Measurements from ENCODE around the gene CACNG5.

Gene CACNG5

GRCh38 chr17:66906321-66907278, 71.7 kb downstream of the CACNG5 start:
- peak; percentile 65 for DNase-seq

- DNase-seq: no peak
These were observed 75.0 kb downstream of the CACNG5 start for GRCh38 chr17:66909804-66910373.

DNA sequence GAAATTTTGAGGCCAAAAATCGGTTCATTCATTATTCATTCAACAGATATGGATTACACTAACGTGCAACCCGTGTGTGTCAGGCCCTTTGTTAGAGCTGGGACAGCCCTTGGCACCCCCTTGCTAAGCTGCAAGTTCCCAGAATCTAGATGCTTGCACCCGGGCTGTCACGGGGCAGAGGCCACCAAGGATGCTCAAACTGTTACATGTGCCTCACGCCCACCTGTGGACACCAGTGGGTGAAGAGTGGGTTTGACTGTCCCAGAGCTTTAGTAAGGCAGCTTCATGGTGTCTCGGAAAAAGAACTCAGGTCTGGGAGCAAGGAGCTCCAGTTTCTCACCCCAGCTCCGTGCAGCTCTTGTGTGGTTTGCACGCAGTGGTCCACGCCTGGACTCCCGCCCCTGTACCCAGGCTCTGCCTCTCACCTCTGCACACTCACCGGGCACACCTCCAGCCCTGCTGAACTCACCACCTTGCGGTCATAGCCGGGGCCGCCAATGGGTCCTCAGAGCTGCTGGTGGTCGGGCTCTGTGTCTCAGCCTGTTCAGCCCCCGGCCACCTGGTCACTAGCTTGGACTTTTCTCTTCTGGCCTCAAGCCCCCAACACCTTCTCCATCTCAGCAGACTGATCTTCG, 75.9 kb downstream of the CACNG5 start:
- DNase-seq: no peak

DNA sequence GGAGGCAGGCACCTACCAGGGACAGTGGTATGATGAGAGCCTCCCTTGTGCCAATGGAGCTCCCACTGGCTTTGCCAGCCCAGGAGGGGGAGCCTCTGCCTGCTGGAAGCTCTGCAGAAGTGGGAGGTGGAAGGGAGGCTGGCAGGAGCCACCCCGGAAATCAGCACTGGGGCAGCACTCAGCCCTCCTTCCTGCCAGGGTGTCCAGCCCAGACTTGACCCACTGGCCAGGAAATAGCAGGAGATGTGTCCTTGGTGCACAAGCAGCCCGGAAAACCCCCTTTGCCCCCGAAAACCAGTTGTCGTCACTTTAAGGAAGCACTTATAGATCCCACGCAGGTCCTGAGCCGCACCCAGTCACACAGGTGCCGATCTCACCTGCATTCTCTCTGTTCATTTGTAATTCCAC, 80.3 kb downstream of the CACNG5 start:
- DNase-seq: no peak

- no peak for DNase-seq
These were observed 80.9 kb downstream of the CACNG5 start for GRCh38 chr17:66915792-66916191.

- no peak for DNase-seq
These were observed 82.0 kb downstream of the CACNG5 start for GRCh38 chr17:66916946-66917345.

DNA sequence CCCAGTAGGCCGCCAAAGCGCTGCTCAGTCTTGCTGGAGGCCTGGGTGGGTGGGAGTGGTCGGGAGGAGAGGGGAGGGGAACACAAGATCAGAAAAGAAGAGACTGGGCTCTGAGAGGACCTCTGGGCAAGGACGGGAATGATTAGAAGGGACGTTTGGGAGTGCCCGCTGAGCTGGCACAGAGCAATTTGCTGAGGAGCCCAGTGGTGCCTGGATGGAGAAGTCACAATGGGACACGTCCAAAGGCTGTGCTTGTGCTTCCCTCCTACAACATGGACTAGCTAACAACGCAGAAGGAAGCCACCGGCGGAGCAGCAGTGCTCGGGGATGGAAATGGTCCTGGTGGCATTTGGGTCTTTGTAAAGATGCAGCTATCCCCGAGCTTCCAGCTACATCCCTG, 84.0 kb downstream of the CACNG5 start:
- no peak for DNase-seq

DNA sequence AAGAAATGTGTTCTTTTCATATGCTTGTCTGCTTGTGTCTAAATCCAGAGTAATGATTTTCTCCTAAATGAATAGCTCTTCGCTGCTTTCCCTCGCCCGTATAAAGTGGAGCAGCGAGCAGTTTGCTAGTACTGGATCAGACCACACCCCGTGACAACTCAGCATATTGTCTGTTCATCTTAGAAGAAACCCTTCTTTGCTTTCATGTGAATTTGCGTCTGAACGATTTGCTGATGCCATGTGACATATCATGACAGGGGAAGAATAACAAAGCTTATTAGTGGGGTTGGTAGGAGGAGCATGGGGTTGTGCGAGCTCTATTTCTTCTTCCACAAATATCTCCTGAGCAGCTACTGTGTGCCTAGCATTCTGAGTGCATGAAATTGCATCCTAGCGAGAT, 85.5 kb downstream of the CACNG5 start:
- no peak for DNase-seq

- DNase-seq: no peak
These were observed 86.0 kb downstream of the CACNG5 start for GRCh38 chr17:66920950-66921349.

GRCh38 chr17:66923886-66924285, 89.0 kb downstream of the CACNG5 start:
- no peak for DNase-seq

GRCh38 chr17:66925811-66926500, 91.0 kb downstream of the CACNG5 start:
- no peak for DNase-seq

GRCh38 chr17:66928949-66929348, 94.0 kb downstream of the CACNG5 start:
- no peak for DNase-seq

DNA sequence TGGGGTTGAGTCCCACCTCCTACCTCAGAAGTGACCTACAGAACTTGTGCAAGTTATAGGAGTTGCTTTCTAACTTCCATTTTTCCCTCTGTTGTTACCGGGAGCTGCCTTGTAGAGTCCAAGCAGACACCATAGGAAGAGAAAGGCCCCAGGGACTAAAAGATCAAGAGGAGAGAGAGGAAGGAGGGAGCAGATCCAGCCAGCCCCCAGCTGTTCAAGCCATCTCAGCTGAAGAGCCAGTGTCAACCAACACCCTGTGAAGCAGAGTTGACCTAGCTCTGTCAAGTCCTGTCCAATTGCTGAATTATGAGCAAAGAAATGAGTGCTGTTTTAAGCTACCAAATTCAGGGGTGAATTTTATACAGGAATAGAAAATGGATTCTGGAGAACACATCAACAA, 94.7 kb downstream of the CACNG5 start:
- DNase-seq: no peak

DNA sequence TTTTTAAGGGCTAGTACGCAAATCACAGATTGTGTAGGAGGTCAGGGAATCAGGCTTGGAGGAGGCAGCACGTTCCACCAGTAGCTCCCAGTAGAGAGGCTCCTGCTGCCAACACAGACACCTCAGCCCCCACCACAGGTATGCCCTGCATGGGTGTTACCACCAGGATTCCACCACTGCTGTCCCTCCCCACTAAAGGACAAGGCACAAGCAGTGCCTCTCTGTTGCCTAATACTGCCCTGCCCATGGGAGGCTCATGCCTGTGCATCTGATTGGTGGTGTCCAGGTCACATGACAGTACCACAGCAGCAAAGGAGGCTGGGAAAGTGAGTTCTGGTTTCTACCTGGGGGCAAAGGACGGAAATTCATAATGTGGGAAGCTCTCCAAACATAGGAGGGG, 96.0 kb downstream of the CACNG5 start:
- no peak for DNase-seq

DNA sequence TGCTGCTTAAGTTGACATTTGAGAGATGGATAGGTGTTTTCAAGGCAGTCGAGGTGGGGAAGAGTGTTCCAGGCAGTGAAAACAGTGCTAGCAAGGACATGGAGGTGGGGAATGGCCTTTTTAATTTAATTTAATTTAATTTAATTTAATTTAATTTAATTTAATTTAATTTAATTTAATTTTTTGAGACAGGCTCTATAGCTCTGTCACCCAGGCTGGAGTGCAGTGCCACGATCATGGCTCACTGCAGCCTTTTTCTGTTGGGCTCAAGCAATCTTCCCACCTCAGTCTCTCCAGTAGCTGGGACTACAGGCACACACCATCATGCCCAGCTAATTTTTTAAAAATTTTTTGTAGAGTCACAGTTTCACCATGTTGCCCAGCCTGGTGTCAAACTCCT, 97.4 kb downstream of the CACNG5 start:
- no peak for DNase-seq

GRCh38 chr17:66934040-66934439, 99.1 kb downstream of the CACNG5 start:
- DNase-seq: no peak

All from CD4-positive, alpha-beta T cell treated with Interleukin-17A for 1 hour (primary cell).